Kidney (tissue), 14 donors: ENCODE data around the gene SIRPD. TPM values are rescaled to one million over a fixed set of nuclear protein-coding genes. Genes with fewer than 3 reads are reported as not detected.

Experiments
- DNase-seq, 5 donors: peaks; one replicate each; pipeline ENCODE4 v3.0.0-alpha.2; 2013 to 2020
- FAIRE-seq: peaks from 2 replicates; lab custom pipeline; 2012; peaks lifted over from hg19 to GRCh38; lab: Jason Lieb, UNC
- H3K27ac ChIP-seq, 2 donors: one replicate each; pipeline ENCODE4 v1.7.0; 2013; ENCODE audit warnings: low read depth in 2 of 2, low read length in 2 of 2, inconsistent platforms in 1 of 2
- H3K27me3 ChIP-seq: one replicate; pipeline ENCODE4 v1.7.1; 2013; ENCODE audit warnings: low read length, inconsistent platforms; ENCODE audit not compliant: control insufficient read depth, insufficient read depth
- H3K36me3 ChIP-seq, 3 donors: one replicate each; pipeline versions ENCODE4 v1.7.0 to v1.7.1; 2013; ENCODE audit warnings: low read length in 3 of 3, control low read depth in 1 of 3, inconsistent platforms in 1 of 3; ENCODE audit not compliant: insufficient read depth in 3 of 3, control insufficient read depth in 2 of 3
- H3K4me1 ChIP-seq, 3 donors: one replicate each; pipeline versions ENCODE4 v1.7.0 to v1.7.1; 2013; ENCODE audit warnings: low read length in 3 of 3, inconsistent platforms in 1 of 3, low read depth in 1 of 3; ENCODE audit not compliant: control insufficient read depth in 2 of 3, insufficient read depth in 2 of 3
- H3K4me3 ChIP-seq, 3 donors: one replicate each; pipeline versions ENCODE4 v1.7.0 to v1.8.1; 2013; ENCODE audit warnings: low read length in 3 of 3, control low read depth in 1 of 3, inconsistent platforms in 1 of 3
- H3K9ac ChIP-seq, 3 donors: one replicate each; pipeline versions ENCODE4 v1.7.0 to v1.7.1; 2013; ENCODE audit warnings: low read length in 3 of 3, control low read depth in 1 of 3, inconsistent platforms in 1 of 3
- H3K9me3 ChIP-seq, 3 donors: one replicate each; pipeline versions ENCODE4 v1.7.0 to v1.7.1; 2013; ENCODE audit warnings: low read length in 3 of 3, control low read depth in 1 of 3, inconsistent platforms in 1 of 3; ENCODE audit not compliant: control insufficient read depth in 2 of 3, insufficient read depth in 1 of 3
- CTCF ChIP-seq: IDR thresholded peaks from 3 replicates; pipeline ENCODE4 v1.5.1; 2012; ENCODE audit warnings: mild to moderate bottlenecking, moderate library complexity, borderline replicate concordance; ENCODE audit not compliant: insufficient read depth; ENCODE audit errors: extremely low read depth
- intact Hi-C: fragments of 100-400 bp; cut with DNase I; formaldehyde crosslinking; loops from one replicate; pipeline ENCODE4 v1.11.1; 2022
- polyA plus RNA-seq: library from polyadenylated mRNA; stranded (reverse); fragments of 350-450 nt; fragmentation: Illumina TruSeq; extraction: RNeasy Lipid Tissue Mini Kit (QIAGEN cat#74804); gene quantifications from one replicate; pipeline ENCODE4 v1.2.3, GENCODE V29; 2014; ENCODE audit warnings: low read depth, low replicate concordance; ENCODE audit not compliant: insufficient read depth
- total RNA-seq: library from RNA; stranded (reverse); fragmentation: NEBNext Ultra II Directional; extraction: Animal tissue kit (Norgen Biotek cat#: 25700); gene quantifications from one replicate; pipeline ENCODE4 v1.2.1, GENCODE V29; 2021
- donor health status: control.
- donor health status: control.
- donor health status: control.
- donor health status: control.
- donor health status: control.
- donor health status: DM: yes; HTN: yes; CAD: no.
- donor health status: Normal renal cell carcinoma (clear cell type).

The SIRPD gene
- total and polyA plus RNA-seq, 2 donors from 2014 or later = 0.35 TPM; not detected in 1

GRCh38 chr20:1569415-1569881 lies 11.9 kb upstream of the SIRPD start:
- Histone ChIP-seq H3K27ac (no peak overlapping the region), H3K27me3 (no peaks in the 10 kb centered on the region), H3K4me1 (no peaks in the 10 kb centered on the region), H3K36me3 (no peaks in the 10 kb centered on the region), H3K9ac (no peak overlapping the region), H3K4me3 (no peak overlapping the region), H3K9me3 (no peaks in the 10 kb centered on the region)
- intact Hi-C loops = no loop called here
- FAIRE-seq (no peak), DNase-seq (no peak)
- TF ChIP-seq CTCF = no peak

GRCh38 chr20:1568163-1568490 lies 10.6 kb upstream of the SIRPD start:
- no peaks in the 10 kb centered on the region for H3K36me3 ChIP-seq
- intact Hi-C loops = no loop called here
- no peak overlapping the region for H3K9ac ChIP-seq
- H3K27ac ChIP-seq = no peak overlapping the region
- H3K9me3 ChIP-seq = no peaks in the 10 kb centered on the region
- no peak for TF ChIP-seq CTCF
- no peak for FAIRE-seq
- DNase-seq = no peak
- no peaks in the 10 kb centered on the region for H3K27me3 ChIP-seq
- no peak overlapping the region for H3K4me3 ChIP-seq
- no peaks in the 10 kb centered on the region for H3K4me1 ChIP-seq

- TF ChIP-seq CTCF = no peak
- Histone ChIP-seq H3K9ac (no peak overlapping the region), H3K36me3 (no peaks in the 10 kb centered on the region), H3K27me3 (no peaks in the 10 kb centered on the region), H3K27ac (no peak overlapping the region), H3K4me1 (no peaks in the 10 kb centered on the region), H3K4me3 (no peak overlapping the region), H3K9me3 (no peaks in the 10 kb centered on the region)
- DNase-seq (no peak), FAIRE-seq (no peak)
- intact Hi-C loops = no loop called here
Observed at GRCh38 chr20:1567392-1568162, 10.1 kb upstream of the SIRPD start.
